HG03159 (cell line): ENCODE results near the gene INSRR.

Experiments used
- ATAC-seq: cut with Tn5 transposase; IDR thresholded peaks from one replicate; pipeline ENCODE4 v1.9.1; 2021; ENCODE audit warnings: mild to moderate bottlenecking, moderate library complexity; ENCODE audit not compliant: unreplicated experiment

The INSRR gene

DNA sequence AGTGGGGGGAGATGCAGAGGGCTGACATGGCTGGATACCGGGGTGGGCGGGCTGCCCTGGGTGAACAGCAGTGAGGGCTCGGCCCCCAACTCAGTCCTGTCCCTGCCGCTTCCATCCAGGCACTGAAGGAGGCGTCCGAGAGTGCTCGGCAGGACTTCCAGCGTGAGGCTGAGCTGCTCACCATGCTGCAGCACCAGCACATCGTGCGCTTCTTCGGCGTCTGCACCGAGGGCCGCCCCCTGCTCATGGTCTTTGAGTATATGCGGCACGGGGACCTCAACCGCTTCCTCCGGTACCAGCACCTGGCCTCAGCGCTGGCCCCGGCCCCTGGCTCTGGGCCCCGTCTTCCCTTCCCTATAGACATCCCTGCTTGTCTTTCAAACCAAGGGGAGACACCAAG is 17.4 kb upstream of the INSRR start:
- ATAC-seq = no peak

DNA sequence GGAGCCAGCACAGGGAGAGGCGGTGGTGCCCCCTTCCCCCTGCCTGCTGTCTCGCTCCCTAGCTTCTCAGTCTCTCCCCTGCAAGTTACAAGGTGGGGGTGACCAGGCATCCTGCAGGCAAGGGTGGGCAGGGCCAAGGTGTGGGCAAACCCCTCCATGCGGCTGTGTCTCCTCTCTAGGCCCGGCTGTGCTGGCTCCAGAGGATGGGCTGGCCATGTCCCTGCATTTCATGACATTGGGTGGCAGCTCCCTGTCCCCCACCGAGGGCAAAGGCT is 16.4 kb upstream of the INSRR start:
- ATAC-seq = no peak

DNA sequence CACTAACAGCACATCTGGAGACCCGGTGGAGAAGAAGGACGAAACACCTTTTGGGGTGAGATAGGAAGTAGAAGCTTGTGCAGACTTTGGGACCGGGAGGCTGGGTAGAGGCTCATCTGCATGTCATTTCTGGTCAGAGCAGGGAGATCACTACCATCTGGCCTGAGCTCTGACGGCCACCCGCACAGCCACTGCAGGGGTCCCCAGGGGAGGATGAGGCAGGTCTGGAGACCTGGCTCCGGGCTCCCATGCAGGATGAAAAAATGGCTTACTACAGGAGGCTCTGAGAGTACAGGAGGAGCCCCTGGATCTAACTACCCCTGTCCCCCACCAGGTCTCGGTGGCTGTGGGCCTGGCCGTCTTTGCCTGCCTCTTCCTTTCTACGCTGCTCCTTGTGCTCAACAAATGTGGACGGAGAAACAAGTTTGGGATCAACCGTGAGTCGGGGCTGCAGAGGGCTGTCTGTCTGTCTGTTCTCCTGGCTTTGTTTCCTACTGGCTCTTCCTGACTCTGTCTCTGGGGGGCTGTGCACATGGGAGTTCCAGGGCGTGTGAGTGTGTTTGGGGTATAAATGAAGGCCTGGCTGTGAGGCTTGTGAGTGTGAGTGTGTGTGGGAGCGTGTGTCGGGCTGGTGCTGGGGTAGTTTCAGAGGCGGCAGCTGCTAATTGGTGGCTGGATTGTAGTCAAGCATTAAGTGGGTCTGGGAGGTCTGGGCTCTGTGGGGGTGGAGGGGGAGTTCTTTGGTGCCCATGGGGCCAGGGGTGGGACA is 15.8 kb upstream of the INSRR start:
- ATAC-seq = no peak

DNA sequence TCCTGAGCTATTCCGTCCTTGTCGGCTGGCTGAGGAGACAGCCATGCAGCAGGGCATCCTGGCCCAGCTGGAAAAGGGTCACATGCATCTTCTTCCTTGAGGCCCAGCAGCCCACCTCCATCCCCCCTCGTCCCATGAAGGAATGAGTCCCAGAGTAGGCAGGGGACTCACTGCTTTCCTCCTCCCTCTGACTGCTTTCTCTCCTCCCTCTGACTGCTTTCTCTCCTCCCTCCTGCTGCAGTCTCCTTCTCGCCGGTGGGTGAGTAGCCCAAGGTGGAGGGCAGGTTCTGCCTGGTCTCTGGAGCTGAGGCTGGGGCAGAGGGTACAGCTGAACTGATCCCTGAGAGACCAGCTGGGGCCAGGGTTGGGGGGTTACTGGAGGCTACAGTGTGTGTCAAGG is 15.2 kb upstream of the INSRR start:
- ATAC-seq = no peak

DNA sequence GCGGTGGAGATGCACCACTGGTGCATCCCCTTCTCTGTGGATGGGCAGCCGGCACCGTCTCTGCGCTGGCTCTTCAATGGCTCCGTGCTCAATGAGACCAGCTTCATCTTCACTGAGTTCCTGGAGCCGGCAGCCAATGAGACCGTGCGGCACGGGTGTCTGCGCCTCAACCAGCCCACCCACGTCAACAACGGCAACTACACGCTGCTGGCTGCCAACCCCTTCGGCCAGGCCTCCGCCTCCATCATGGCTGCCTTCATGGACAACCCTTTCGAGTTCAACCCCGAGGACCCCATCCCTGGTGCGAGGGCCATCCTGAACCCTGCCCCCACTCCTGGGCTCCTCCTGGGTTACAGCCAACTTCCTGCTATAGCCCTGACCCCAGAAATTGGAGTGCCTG is 14.7 kb upstream of the INSRR start:
- ATAC-seq = no peak

DNA sequence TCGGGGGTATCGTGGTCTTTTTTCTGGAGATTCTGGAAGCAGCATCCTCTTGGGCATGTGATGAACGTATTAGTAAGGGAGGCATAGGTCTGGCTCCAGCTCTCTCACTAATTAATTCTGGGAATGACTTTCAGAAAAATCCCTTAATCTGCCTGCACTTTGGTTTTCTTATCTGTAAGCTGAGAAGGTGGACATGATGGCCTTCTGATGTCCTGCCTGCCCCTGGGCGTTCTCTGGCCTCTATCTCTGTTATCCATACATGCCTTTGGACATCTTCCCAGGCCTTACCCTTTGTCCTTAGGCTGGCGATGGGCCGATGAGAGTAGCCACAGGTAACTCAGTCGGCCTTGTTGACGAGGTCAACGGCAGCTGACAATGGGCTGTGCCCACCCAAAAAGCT is 10.5 kb upstream of the INSRR start:
- no peak for ATAC-seq

DNA sequence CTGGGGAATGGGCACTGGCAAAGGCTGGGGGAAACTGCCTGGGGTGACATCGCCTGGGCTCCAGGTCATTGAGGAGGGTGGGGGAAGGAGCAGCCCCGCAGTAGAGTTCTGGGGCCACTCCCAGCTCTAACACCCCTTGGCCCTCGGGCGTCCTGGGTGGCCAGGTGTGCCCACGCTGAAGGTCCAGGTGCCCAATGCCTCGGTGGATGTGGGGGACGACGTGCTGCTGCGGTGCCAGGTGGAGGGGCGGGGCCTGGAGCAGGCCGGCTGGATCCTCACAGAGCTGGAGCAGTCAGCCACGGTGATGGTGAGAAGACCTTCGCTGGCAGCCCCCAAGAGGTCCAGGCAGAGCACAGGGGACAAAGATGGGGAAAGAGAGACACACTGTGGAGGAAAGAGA is 9.4 kb upstream of the INSRR start:
- ATAC-seq = no peak

DNA sequence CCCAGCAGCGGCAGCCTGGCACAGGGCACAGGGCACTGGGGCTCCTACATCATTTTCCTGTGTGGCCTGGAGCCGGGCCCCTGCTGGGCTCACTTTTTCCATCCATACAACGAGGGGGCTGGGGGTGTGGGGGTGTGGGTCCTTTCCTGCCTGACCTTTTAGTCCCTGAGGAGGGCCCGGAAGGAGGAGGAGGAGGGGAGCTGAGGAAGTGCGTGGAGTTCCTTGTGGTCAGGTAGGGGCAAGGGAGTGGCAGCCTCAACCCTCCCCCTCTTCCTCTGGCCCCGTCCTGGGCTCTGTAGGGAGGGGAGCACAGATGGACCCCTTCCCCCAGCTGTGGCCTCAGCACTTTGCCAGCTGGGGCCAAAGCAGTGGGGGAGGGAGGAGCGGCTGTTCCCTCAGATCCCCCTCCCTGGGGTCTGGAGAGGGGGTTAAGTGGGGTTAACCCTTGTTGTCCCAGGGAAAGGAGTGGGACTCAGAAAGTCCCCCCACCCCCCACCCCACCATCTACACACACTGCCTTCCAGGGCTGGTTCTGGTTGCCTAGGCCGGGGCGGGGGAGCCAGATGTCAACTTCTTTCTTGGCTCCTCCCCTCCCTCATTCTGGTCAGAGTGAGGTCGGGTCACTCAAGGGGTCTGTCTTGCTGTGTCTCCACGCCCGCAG is 7.5 kb upstream of the INSRR start:
- ATAC-seq = no peak

DNA sequence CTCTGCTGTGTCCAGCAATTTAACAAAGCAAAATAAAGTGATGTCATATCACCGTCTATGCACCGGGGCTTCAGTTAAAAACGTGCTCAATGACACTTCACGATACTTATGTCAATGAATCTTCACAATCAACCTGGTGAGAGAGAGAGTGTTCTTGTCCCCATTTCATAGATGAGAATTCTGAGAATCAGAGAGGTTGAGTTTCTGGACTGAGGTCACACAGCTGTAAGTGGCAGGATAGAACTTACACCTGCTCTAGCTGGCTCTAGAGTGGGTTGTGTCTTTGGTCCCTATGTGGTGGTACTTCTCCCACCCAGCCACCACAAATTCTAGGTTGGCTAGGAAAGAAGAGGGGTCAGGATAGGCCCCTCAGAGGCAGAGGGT is 6.9 kb upstream of the INSRR start:
- ATAC-seq = no peak

DNA sequence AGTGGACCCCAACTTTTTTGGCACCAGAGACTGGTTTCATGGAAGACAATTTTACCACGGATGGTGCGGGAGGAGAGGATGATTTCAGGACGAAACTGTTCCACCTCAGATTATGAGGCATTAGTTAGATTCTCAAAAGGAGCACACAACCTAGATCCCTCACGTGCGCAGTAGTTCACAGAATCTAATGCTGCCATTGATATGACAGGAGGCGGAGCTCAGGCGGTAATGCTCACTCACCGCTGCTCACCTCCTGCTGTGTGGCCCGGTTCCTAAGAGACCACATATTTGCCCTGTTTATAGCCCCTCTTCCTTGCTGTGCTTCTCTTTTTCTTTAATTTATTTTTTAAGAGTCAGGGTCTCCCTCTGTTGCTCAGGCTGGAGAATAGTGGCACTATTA is 6.3 kb upstream of the INSRR start:
- ATAC-seq = no peak

DNA sequence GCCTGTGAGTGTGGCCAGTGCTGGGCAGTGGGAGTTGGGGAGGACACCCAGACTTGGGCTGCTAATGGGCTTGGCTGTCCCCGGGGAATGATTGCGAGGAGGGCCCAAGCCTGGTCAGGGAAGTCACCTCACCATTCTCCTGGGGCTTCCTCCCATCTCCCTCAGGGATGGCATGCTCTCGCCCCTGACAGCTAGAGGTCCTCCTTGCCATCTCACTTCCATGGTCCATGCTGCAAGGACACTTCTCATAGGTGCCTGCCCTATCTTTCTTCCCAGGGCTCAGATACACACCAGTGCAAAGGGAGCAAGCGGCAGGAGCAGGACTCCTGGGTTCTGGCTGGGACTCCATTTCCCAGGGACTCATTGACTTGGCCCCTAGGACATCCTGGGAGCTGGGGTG is 5.9 kb upstream of the INSRR start:
- no peak for ATAC-seq

DNA sequence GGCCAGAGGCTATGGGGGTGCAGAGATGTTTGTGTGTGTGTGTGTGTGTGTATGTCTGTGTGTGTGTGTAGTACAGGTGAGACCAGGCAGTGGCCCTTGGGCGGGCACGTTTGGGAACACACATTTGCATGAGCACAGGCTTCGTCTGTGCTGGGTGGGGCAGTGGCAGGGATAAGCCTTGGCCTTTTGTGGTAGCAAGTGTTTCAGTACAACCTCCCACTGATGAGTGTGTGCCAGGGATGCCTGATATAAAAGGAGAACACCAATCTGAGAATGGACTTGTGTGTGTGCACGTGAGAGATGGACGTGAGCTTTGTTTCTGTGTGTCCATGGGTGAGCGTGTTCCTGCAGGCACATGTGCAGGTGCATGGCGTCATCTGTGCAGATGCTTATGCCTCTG is 4.7 kb upstream of the INSRR start:
- ATAC-seq = no peak

DNA sequence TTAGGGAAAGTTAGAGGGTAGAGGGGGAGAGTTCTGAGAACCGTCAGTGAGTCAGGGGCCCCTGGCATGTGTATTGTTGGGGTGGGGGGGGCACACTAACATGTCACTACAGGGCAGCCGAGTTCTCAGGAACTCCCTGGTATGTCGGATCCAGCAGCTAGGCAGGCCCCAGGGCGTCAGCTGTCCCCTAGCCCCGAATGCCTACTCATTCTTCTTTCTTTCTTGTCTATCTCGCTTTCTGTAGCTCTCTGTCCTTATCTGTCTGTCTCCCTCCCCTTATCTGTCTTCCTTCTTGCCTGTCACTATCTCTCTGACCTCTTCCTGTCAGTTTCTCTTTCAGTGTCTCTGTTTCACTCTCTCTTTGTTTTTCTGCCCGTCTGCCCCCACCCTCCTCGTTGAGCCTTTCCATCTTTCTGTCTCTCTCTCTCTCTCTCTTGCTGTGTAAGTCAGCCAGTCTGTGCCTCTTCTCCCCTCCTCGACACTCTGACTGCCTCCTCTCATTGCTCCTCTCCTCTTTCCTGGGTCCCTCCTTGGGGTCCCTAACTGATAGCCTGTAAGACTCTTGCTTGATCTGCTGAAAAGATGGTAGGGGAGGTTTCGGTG is 4.2 kb upstream of the INSRR start:
- ATAC-seq = no peak

DNA sequence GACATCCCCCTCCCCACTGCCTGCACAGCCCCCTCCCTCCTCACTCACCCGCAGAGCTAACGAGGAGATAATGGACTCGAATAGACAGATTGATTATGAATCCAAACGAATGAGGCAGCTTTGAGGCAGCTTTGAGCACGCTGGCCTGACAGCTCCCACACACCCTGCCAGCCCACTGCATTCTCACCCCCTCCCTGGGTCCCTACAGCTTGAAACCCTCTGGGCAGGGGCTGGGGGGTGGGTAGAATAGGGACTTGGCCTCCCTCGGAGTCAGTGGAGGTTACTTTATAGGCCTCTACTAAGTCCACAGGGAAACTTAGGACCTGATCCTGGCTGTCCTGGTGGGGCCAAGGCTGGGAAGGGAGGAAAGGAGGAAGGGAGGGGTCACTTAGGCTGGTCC is 3.7 kb upstream of the INSRR start:
- ATAC-seq = no peak

DNA sequence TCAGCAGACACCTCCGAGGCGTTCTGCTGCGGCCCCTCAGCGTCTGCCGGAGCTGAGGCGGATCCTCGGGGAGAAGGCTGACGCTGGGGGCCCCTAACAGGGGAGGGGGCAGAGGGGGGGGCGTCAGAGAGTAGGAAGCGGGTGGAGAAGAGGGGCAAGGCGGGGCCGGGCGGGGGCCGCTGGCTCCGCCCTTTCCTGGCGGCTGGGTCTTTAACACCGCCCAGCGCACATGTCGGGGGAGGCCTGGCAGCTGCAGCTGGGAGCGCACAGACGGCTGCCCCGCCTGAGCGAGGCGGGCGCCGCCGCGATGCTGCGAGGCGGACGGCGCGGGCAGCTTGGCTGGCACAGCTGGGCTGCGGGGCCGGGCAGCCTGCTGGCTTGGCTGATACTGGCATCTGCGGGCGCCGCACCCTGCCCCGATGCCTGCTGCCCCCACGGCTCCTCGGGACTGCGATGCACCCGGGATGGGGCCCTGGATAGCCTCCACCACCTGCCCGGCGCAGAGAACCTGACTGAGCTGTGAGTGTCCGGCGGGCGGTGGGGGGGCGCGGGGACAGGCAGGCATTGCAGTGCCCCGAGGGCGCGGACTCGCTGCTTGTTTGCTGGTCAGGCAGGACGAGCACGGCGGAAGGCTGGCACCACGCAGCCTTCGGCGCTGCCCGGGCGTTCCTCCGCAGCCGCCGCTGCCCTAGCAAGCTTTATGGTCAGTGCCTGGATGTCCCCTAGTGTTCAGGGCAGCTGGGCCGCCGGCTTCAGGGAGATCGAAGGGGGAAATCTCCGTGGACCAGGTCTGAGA is 1.9 kb upstream of the INSRR start, which contains the start of gene NTRK1:
Gene NTRK1, plus strand, starts transcription at position 238 of the 796 bp plus-strand sequence. Its CDS starts 70 bp downstream, at position 308.
- ATAC-seq = no peak

DNA sequence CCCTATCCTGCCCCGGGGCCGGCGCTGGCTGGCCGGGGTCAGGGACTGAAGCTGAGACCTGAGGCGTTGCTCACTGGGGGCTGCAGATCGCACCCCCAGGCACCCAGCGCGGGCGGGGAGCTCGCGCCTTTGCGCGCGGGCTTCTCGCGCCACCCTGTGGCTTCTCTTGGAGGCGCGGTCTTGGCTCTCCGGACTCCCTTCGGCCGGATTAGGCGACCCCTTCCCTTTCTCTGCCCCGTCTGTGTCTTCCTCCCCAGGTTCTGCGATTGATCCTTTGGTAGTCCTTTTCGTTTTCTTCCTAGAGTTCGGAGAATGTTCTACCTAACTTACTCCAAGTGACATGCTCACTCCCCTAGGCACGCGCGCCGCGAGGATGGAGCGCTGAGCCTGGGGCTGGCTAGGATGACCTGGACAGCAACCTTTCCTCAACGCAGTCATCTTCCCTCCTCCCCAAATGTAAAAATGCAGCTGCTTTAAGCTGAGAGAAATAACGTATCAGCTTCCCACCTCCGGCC is 1.3 kb upstream of the INSRR start:
- ATAC-seq = no peak

DNA sequence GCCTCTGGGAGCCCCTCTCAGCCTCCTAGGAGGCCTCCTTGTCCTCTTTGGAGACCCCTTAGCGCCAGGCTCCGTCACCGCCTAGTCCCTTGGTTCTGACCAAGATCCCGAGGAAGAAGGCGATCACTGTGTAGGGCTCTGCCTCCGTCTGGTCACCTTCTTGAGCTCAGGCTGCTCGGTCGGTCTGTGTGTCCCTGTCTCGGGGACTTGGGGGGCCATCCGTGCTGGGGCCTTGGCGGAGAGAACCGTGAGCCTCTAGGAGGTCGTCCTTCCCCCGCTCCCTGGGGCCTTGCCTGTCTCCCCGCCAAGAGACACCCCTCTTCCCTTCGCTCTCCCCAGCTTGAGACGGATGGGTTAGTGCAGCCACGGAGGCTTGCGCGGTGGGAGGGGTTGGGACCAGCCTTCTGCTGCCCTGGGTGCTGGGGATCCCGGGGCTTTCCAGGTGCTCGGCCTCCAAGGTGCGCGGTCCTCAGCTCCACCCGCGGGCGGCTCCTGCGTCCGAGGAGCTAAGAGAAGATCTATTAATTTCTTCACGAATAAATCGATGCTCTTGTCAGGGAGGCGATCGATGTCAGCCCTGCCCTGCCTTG is 701 bp upstream of the INSRR start:
- no peak for ATAC-seq

DNA sequence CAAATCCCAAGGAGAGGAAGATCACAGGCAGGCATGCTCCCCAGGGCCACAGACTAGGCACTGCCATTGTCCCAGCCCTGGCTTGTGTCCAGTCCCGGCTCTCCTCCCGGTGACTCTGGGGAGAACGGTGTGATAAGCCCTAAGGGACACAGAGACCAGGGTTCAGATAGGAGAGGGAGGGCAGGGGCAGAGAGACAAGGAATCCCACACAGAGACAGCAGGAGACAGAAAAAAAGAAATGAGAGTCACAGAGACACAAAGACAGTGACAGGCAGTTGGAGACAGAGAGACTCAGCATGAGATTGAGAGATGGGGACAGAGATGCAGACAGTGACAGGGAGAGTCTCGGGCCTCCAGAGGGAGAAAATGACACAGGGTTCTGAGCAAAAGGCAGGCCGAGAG is 361 bp downstream of the INSRR start:
- no peak for ATAC-seq

DNA sequence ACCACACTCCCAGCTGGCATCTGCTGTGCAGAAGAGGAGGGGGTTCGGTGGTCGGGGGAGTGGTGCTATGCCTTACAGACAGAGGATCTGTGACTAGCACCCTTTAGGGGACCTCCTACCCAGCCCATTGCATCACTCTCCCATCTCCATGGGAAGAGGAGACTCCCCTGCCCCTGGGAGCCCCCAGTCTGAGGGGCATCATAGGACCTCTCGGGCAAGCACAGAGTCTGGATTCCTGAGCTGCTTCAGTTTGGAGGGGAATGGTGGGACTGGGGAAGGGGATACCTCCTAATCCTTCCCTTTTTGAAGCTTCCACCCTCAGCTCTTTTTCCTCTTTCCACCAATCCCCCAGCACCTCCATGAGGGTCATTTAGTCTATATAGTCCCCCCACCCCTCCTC is 1.4 kb downstream of the INSRR start:
- no peak for ATAC-seq

DNA sequence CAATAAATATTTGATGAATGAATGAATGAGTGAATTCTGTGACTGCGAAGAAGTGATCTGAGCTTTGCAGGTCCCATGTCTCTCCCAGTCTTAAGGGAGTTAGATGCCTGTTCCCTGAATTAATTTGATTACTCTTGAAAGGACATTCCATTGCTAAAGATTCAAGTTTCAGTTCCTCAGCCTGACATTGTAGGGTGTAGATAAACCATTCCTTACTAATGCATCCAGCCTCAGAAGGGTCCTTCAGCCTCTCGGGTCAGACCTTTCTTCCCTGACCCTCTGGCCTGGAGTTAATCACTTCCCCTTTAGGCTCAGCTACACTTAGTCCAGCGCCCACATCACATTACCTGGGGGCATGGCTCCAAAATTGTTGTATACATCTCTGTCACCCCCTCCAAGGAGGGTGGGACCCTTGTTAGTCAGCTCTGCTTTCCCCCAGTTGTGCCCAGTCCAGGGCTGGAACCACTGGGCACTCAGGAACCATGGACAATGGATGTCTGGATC is 2.6 kb downstream of the INSRR start:
- ATAC-seq = no peak

DNA sequence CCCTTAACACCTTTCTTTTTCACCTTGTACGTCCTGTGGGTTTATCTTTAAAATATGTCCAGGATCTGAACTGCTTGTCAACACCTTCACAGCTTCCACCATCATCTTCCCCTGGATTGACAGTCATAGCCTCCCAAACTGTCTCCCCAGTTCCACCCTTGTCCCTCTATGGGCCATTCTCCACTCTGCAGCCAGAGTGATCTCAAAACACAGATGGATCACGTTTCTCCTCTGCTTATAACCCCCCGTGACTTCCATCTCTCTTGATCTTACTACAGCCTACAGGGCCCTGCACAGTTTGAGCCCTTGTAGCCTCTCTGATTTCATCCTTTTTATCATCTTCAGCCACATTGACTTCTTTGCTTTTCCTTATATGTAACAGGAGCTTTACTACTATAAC is 4.3 kb downstream of the INSRR start:
- ATAC-seq = no peak
